ENCODE measurements around the gene ZNF420. TPM values are rescaled to one million over a fixed set of nuclear protein-coding genes. Genes with fewer than 3 reads are reported as not detected.

Gene ZNF420
- total RNA-seq, 1 experiment from 2014 or later, result 0.18 TPM

Other genes with a start within 250 kb of the ZNF420 start
- gene ZNF790, start 240.0 kb upstream of the ZNF420 start, total RNA-seq (2014; rRNA removed; shearing (Covaris generic)), result 0.18 TPM in 1 of 2 replicates, not detected in the other
- gene ZNF345, start 227.6 kb upstream of the ZNF420 start, total RNA-seq (2014; rRNA removed; shearing (Covaris generic)), result 0.06 and 1.8 TPM in 2 replicates
- 0.03 and 0.37 TPM in 2 replicates for gene ZNF829, start 162.1 kb upstream of the ZNF420 start, total RNA-seq (2014; rRNA removed; shearing (Covaris generic))
- gene ZNF568, start 162.1 kb upstream of the ZNF420 start, total RNA-seq (2014; rRNA removed; shearing (Covaris generic)), result 0.47 TPM in 1 of 2 replicates, not detected in the other
- 1.4 TPM in 1 of 2 replicates, not detected in the other for gene ZNF585A, start 94.3 kb downstream of the ZNF420 start, total RNA-seq (2014; rRNA removed; shearing (Covaris generic))
- gene ZNF585B, start 132.1 kb downstream of the ZNF420 start, total RNA-seq (2014; rRNA removed; shearing (Covaris generic)), result 0.91 and 1.8 TPM in 2 replicates
- gene ZNF383, start 139.8 kb downstream of the ZNF420 start, total RNA-seq (2014; rRNA removed; shearing (Covaris generic)), result 0.75 and 1.5 TPM in 2 replicates

Measured in SJSA1 (cell line).